GM23338 (cell line): Measurements from ENCODE around the gene GDPD5.

Experiments
- CREB1 ChIP-seq: fragments of 250-450 bp; sonication (Bioruptor Pico); IDR thresholded peaks from 2 replicates; pipeline ENCODE4 v1.5.0; 2020; ENCODE audit warnings: low read depth, mild to moderate bottlenecking, moderate library complexity
- EZH2 ChIP-seq: fragments of 200-600 bp; sonication (generic); IDR thresholded peaks from one replicate; pipeline ENCODE4 v1.8.0; 2017; ENCODE audit warnings: antibody characterized with exemption, mild to moderate bottlenecking, low read depth; ENCODE audit not compliant: unreplicated experiment
- EZH2phosphoT487 ChIP-seq: fragments of 200-600 bp; sonication (generic); IDR thresholded peaks from one replicate; pipeline ENCODE4 v1.8.1; 2018; ENCODE audit warnings: antibody characterized with exemption; ENCODE audit not compliant: unreplicated experiment
- JUNB ChIP-seq: IDR thresholded peaks from one replicate; pipeline ENCODE4 v1.6.1; 2016; ENCODE audit warnings: antibody characterized with exemption; ENCODE audit not compliant: unreplicated experiment
- POLR2AphosphoS5 ChIP-seq: IDR thresholded peaks from 2 replicates; pipeline ENCODE4 v1.6.1; 2016; ENCODE audit warnings: antibody characterized with exemption, low read depth
- REST ChIP-seq: IDR thresholded peaks from one replicate; pipeline ENCODE4 v1.6.1; 2018; ENCODE audit warnings: antibody characterized with exemption; ENCODE audit not compliant: unreplicated experiment
- ZNF114 ChIP-seq: fragments of 250-450 bp; sonication (Bioruptor Pico); IDR thresholded peaks from 2 replicates; pipeline ENCODE4 v1.5.0; 2020; ENCODE audit warnings: mild to moderate bottlenecking, moderate library complexity
- ZNF331 ChIP-seq: fragments of 250-450 bp; sonication (Bioruptor Pico); IDR thresholded peaks from 2 replicates; pipeline ENCODE4 v1.5.0; 2020; ENCODE audit warnings: low read depth, mild to moderate bottlenecking, moderate library complexity
- TF ChIP-seq, protein P1 (sequence below), 2 experiments: fragments of 200-600 bp in 1 of 2; sonication (generic) in 1 of 2; conservative IDR thresholded peaks; 2 replicates each; pipeline versions ENCODE4 v1.5.1 to v1.6.1; 2016 to 2017; ENCODE audit warnings: antibody characterized with exemption in 2 of 2, low read depth in 2 of 2, mild to moderate bottlenecking in 2 of 2, moderate library complexity in 1 of 2

DNA sequence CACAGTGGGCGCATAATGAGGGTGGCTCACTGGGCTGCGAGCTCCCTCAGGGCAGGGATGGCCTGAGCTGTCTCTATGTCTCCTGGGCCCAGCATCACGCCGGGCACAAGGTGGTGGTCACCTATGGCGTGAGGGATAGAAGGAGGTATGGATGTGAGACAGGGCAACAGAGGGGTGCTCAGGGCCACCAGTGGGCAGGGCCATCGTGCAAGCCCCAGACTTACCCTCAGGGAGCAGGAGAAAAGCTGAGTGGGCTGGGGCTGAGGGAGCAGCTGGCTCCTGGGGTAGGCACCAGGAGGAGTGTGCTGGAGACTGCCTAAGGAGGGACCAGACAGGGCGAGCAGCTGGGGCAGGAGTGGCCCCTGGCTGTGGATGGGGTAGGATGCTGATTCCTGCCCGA, 58.4 kb downstream of the GDPD5 start:
- TF ChIP-seq EZH2 (no peak), POLR2AphosphoS5 (no peak), REST (no peak), EZH2phosphoT487 (no peak), JUNB (no peak), CREB1 (no peak), ZNF331 (CRISPR knock-in tag) (no peak), ZNF114 (CRISPR knock-in tag) (no peak)
- TF ChIP-seq, protein P1, sequence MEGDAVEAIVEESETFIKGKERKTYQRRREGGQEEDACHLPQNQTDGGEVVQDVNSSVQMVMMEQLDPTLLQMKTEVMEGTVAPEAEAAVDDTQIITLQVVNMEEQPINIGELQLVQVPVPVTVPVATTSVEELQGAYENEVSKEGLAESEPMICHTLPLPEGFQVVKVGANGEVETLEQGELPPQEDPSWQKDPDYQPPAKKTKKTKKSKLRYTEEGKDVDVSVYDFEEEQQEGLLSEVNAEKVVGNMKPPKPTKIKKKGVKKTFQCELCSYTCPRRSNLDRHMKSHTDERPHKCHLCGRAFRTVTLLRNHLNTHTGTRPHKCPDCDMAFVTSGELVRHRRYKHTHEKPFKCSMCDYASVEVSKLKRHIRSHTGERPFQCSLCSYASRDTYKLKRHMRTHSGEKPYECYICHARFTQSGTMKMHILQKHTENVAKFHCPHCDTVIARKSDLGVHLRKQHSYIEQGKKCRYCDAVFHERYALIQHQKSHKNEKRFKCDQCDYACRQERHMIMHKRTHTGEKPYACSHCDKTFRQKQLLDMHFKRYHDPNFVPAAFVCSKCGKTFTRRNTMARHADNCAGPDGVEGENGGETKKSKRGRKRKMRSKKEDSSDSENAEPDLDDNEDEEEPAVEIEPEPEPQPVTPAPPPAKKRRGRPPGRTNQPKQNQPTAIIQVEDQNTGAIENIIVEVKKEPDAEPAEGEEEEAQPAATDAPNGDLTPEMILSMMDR (conservative IDR thresholded peaks at IDR 0.05; ENCODE audit: low read depth in 2 of 2): no peak
